Hematopoietic multipotent progenitor cell treated with erythropoietin and hydrocortisone succinate and interleukin-3 and kit ligand, for 6 days (in vitro differentiated cells): Measurements from ENCODE around the gene BTBD3.

Experiments
- DNase-seq: peaks from one replicate; pipeline ENCODE4 v3.0.0-alpha.2; 2015

The BTBD3 gene

DNA sequence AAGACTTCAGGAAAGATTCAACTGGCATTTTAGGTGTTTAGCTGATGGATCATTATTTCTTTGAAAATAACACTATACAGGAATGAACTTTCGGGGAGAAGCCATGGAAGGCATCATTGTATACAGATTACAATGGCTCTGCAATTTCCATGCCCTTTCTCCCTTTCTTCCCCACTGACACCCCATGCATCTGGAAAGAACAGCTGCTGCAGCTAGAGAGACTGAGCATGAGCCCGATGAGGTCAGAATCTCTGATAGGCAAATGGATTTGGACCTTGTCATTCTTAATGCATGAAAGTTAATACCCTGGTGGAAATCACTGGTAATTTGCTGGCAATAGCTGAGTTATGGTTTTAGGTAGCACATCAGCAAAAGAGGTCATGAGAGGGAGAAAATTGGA is 54.8 kb downstream of the BTBD3 start:
- no peak for DNase-seq
